Activated CD4-positive, alpha-beta T cell treated with anti-CD3 and anti-CD28 coated beads, Interleukin-2, Interleukin-6, amounts not matched to agents 100 ng/mL and 50 ng/mL, durations not matched to agents 16 hours and 8 hours (primary cell): Measurements from ENCODE around the gene CATSPER1.

Source experiments
- DNase-seq: peaks from one replicate; pipeline ENCODE4 v3.0.0-alpha.2; 2020

The CATSPER1 gene

DNA sequence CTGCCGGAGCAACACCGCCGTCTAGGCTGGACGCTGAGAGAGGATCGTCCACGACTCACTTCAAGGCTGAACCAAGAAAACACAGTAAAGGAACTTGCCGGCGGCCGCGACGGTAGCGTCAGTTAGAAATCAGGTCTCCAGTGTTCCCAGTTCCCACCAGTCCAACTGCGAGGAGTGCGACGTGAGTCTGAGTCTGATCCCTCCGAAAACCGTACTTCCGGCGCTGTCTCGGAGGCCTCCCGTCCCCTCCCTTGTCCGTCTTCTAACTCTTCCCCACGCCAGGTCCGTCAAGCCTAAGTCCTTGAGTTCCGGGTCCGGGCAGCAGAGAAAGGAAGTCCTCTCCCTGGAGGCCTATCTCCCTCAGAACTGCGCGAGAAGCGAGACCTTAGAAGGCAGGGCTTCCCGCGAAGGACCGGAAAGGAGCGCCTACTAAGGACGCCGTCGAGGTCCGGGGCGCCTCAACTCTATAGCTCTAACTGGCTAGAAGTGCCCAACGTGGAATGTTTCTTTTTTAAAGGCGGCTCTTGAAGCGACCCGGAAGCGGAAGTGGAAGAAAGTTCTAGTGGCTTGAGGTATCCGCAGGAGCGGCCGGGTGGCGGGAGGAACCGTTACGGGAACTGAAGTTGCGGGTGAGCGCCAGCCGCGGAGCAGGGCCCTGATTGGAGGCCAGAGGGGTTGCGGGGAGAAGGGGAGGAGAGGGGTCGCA, 24.2 kb downstream of the CATSPER1 start, which contains the start of the genes BANF1 and EIF1AD:
BANF1 (plus strand) TSS at position 562 of the 706 bp plus-strand sequence. CDS start 748 bp downstream, outside the sequence.
EIF1AD (minus strand) TSS at position 216 of the 706 bp plus-strand sequence. CDS start 1,768 bp downstream, outside the sequence.
- DNase-seq = peak; percentile 98

DNA sequence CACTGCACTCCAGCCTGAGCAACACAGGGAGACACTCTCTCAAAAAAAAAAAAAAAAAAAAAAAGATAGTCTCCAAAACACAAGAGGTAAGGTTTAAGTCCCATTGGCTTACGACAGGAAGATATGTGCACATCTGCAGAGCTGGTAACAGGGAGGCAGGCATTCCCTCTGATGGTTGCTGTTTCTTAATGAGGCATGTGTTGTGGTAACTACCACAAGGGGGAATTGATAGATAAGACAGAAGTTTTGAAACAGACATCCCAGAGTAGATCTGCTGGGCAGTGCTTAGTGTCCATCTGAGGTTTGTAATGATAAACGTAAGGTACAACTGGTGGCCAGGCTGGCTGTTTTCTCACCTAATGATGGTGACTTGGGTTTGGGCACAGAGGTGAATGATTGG, 29.0 kb downstream of the CATSPER1 start:
- DNase-seq = no peak

DNA sequence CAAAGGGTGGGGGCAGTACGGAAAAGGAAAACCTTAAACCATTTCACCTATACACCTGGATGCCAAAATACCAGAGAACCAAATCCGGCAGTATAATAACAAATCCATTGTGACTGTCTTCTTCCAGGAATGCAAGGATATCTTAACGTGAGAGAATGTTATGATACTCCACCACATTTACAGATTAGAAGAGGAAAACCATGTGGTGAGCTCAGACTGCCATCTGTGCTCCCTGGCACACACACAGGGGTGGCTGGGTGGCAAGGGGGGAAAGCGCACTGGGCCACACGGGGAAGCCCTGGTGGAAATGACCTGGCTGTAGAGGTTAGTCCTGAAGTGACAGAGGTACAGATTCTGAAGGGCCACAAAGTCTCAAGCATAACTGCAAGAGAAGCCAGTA, 34.2 kb downstream of the CATSPER1 start:
- DNase-seq = no peak

DNA sequence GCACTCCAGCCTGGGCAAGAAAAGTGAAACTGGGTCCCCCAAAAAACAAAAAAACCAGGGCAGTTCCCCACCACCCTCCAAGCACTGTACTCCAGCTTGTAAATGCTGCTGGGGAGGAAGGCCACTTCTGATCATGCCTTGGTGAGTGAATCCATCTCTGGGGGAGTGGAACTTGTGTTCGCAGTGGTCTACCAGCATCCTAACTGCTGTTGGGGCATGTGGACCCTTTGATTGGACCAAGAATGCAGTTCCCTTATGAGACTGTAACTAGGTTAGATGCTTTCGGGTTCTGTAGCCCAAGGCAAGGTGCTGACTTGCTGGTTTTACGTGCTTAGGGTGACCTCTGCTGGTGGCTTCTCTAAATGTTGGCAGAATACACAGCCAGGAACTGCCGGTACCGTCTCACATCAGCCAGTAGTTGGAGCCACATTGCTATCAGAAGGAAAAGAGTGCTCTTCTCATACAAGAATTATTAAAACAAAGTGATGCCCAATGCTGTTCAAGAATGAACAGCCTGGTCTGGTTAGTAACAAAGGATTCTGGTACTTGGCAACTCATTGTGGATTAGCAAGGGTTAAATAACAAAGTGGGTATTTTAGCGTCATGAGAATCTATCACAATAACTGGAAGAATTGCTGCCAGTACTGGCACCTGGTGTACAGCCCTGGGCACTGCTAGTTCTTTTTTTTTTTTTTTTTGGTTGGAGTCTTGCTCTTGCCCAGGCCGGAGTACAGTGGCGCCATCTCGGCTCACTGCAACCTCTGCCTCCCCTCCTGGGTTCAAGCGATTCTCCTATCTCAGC, 37.3 kb downstream of the CATSPER1 start:
- DNase-seq = peak; percentile 96

DNA sequence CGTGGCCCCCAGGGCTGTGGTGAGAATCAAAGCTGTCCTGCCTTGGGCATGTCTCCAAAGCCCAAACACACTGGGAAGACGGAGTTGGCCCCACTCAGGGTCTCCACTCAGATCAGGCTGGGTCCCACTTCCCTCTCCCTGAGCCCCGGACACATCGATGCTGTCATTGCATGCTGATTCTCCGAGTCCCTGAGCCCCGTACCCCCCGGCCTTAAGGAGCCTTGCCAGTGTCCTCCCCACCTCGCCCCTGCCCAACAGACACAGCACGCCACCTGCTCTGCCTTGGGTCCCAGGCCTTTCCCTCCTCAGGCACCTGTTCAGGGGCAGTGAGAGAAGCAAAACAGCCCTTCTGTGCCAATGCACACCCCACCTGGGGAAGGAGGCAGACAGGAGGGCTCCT, 38.9 kb downstream of the CATSPER1 start:
- DNase-seq = no peak

DNA sequence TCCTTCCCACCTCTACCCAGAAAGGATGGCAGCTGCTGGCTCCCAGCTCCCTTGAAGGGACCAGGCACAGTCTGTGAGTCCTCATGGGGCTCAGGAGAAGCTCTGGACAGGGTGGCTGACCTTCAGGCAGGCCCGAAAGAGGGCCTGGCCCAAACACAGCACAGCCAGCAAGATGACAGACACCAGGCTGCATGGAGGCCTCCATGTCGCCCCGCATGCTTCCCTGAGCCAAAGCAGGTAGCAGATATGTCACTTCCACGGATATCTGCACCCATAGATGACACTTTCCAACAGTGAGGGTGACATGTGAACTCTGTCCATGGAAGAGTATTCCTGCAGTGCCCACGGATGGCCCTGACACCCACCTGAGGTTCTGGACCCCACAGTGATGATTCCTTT, 42.7 kb downstream of the CATSPER1 start:
- DNase-seq = no peak

DNA sequence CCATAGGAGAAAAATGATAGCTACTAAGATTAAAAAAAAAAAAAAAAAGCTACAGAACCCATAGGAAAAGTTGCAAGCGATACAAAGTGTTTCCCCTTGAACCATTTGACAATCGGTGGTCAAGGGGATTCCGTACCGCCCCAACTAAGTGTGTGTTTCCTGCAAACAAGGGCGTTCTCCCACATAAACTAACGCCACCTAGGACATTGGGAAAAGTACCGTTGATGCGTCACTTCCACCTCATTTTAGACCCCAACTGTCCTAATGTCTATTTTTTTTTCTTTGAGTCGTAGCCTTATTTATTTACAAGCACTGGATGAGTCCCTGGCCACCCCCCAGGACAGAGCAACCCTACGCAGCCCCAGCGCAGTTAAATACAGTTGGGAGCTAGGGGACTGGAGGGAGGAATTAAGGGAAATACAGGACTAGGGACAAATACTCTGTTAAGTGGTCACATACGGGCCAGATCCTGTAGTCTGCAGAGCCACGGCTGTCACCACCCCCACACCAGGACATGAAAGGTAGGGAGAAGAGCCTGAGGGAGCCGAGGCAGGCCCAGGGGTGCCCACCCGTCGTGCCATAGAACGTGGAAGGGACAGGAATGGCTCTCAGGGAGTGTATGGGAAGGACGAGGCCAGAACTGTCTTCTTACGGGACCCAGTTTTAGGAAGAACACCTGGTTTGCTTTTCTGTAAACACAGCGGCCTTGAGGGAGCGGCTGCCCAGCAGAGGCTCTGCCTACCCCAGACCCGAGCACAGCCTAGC, 43.3 kb downstream of the CATSPER1 start:
- no peak for DNase-seq

DNA sequence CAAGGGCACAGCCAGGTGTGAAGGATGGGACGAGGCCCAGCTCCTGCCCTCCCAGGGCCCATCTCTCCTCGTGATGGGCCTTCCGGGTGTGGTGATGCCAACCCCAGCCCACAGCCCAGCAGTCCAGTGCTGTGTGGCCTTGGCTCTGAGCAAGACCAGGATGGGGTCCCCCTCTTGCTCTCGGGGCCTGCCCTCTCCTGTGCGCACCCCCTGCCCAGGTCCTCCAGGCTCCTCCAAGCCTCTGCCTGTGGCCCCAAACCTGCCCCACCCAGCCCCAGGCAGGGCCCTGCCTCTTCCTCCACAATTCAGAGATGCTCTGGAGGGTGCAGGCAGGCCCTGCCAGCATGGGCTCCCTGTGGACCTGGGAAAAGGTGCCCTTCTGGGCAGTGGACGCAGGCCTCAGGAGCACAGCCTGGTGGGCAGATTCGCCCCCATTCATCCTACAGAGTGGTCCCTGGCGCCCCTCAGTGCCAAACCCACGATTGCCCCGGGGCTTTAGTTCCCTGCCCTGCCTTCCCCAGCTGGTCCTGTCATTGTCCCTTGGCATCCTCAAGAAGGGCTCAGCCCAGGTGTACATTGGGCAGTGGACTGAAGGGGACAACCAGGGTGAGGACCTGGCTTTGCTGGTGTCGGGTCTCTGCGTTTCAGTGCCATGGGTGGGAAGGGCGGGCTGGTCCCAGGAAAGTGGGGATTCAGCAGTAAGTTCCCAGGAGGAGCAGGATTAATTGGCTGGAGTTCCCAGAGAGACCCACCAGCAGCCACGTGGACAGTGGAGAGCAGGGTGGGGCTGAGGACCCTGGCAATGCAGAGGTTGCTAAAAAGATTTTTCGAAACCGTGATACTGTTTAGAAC, 44.1 kb downstream of the CATSPER1 start:
- no peak for DNase-seq

DNA sequence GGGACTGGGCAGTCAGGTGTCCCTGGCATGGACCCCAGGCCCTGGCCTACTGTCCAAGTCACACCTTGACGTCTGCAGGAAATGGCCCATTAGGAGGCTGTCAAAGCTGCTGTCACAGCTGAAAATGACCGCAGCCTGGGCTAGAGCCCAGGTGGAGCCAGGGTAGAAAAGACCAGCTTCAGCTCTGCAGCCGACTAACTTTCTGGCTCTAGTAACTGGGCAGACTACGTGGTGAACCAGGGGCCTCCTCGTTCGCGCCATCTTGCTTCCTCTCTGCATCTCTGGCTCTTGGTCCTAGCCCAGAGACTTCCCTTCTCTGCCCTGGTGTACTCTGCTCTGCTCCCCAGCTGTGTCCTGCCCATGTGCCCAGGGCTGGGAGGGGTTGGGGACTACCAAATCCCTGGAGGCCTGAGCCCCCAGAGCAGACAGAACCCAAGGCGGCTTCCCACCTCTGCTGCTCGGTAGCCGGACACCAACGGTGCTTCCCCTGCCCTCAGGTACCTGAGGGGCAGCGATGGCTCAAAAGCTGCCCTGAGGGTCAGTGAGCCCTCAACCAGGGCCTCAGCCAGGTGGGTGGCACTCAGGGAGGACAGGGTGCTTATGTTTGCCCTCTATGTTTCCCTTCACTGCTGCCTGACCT, 45.1 kb downstream of the CATSPER1 start:
- no peak for DNase-seq

DNA sequence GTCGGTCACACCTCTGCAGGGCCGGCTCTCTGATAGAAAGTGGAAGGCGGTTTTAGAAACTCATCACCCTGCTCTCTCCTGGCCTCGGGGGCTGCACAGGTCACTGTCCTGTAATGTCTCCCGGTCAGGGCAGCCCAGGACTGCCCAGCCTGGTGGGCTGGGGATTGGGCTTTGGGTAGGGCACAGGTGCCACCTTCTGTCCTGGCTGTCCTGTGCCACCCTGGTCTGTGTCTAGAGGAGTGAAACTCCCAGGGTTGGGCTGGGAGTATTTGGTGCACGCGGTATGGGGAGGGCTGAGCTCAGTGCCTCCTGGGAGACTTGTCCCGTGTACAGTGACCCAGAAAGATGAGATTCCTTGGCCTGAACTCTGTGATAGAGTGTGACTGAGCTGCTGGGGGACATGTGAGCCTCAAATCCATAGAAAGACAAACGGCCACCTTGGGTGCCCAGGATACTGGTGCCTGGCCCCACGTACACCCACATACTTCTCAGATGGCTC, 47.0 kb downstream of the CATSPER1 start:
- DNase-seq = no peak

DNA sequence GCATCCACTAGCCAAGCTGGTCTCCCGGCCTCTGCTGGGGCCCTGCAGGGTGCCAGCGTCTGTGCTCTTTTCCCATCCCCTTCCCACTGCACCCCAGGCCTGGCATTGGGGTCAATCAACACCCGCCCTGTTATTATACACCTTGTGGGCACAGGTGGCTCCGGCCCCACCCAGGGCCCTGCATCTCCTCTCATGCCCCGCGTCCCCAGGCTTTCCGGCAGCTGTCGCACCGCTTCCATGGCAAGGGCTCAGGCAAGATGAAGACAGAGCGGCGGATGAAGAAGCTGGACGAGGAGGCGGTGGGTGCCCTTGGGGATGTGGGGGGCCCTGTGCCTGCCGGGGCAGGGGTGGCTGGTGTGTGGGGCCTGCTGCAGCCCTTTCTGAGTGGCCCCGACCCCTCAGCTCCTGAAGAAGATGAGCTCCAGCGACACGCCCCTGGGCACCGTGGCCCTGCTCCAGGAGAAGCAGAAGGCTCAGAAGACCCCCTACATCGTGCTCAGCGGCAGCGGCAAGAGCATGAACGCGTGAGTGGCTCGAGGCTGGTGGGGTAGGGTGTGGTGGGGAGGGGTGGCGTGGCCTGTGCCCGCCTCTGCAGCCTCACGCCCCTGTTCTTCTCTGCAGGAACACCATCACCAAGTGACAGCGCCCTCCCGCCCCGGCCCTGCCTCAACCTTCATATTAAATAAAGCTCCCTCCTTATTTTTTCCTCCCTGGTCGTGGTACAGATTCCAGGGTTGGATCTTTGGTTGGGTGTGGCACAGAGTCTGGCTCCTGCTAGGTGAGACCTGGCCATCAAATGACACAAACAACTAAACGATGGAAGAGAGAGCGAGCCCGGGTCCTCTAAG, 47.7 kb downstream of the CATSPER1 start:
- DNase-seq = no peak

DNA sequence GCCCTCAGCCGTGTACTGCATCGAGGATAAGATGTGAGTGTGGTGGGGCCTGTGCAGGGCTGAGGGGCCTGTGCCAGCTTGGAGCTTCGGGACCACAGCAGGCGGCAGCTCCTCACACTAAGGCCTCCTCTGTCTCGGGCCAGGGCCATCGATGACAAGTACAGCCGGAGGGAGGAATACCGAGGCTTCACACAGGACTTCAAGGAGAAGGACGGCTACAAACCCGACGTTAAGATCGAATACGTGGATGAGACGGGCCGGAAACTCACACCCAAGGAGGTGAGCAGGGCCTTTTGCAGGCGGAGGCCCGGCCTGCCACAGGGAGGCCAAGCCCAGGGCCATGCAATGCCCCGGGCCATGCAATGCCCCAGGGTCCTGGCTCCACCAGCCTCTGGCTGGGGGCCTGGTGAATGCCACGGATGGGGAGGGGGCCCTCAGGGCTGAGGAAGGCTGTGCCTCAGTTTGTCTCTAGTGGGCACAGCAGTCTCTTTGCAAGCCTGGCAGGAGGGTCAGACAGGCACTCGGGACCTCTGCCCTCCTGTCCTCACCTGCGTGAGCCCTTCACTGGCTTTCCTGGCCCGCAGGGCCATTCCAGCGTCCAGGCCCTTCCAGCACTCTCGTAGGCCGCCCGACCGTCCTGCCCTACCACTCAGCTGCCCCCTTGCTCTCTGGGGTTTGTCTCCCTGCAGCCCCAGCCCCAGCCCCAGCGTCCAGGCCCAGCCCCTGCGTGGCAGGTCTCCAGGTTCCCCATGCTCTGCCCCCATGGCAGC, 48.5 kb downstream of the CATSPER1 start:
- DNase-seq = no peak

DNA sequence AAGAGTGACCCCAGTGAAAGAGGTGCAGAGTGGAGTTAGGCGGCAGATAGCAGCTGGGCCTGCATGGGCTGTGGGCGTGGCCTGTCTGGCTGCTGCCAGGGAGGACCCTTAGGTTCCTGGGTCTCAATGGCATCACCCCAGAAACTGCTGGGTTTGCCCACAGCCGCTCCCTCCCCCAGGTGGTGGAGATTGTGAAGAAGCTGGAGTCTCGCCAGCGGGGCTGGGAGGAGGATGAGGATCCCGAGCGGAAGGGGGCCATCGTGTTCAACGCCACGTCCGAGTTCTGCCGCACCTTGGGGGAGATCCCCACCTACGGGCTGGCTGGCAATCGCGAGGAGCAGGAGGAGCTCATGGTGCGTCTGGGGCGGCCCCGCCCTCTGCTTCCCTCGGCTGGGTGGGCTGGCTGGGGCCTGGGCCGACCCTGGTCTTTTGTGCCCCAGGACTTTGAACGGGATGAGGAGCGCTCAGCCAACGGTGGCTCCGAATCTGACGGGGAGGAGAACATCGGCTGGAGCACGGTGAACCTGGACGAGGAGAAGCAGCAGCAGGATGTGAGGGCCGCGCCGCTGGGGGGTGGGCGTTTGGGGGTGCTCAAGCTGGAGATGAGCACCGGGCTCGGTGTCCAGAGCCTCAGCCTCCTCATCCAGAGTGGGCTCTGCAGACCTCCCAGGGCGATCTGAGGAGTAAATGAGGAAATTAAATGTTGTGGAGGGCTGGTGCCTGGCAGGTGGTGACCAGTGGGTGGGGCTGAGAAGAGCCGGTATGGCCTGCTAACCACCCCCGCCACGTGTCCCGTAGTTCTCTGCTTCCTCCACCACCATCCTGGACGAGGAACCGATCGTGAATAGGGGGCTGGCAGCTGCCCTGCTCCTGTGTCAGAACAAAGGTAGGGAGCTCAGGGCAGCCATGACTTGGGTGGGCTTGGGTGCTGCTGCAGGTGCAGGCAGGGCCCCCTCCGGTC, 49.8 kb downstream of the CATSPER1 start:
- no peak for DNase-seq

DNA sequence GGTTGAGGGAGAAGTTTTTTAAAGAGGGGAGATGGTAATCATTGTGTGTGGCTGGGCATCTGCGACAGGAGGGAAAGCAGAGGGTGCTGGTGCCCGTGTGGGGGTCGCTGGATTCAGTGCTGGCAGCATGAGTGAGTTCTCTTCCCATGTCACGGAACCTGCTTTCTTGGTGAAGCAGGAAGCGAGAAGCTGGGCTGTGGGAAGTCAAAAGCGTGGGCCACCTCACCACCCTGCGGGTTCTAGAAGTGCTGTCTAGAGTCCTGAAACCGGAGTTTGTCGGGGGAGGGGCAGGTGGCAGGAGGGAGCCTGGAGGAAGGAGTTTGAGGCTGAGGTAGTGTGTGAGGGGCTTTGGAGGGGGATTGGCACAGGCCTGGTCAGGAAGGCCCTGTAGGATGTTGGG, 50.5 kb downstream of the CATSPER1 start:
- DNase-seq = no peak

DNA sequence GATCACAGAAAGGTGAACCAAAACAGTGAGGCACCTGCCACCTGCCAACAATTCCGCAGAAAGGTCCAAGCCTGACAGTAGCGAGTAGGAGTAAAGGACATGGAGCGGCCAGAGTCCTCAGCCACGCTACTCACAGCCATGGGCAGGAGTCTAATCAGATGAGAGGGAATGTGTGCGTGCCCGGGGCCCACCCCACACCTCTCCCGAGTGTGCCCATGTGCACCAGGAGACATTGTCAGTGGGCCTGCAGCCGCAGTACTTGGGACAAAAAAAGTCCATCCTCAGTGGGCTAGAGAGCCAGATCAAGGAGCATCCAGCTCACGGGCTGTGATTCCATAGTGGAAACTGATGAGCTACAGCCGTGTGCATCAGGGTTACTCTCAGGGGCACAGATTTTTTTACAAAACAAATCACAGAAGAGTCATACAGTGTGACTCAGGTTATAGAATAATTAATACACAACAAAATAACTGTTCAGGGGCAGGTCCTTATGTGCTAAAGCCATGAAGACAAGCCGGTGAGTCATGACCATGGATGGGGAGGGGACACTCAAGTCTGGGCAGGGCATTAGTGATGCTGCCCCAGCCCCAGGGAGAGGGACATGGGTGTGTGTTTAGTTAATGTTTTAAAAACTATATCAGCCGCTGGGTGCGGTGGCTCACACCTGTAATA, 52.7 kb downstream of the CATSPER1 start:
- DNase-seq = no peak

DNA sequence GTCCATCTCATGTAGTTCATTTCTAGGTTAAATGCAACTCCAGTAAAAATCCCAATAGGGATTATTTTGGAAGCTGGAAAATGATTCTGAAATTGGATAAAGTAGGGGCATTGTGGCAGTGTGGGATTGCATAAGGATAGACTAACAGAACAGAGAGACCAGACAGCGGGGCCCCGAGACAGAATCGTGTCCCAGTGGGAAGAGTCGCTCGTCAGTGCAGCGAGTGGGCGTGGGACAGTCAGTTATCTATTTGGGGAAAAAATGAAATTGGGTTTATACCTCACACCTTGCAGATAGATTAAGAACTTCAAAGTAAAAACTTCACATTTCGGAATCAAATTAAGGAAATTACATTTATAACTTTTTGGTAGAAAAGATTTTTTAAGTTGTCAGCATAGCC, 54.2 kb downstream of the CATSPER1 start:
- no peak for DNase-seq

DNA sequence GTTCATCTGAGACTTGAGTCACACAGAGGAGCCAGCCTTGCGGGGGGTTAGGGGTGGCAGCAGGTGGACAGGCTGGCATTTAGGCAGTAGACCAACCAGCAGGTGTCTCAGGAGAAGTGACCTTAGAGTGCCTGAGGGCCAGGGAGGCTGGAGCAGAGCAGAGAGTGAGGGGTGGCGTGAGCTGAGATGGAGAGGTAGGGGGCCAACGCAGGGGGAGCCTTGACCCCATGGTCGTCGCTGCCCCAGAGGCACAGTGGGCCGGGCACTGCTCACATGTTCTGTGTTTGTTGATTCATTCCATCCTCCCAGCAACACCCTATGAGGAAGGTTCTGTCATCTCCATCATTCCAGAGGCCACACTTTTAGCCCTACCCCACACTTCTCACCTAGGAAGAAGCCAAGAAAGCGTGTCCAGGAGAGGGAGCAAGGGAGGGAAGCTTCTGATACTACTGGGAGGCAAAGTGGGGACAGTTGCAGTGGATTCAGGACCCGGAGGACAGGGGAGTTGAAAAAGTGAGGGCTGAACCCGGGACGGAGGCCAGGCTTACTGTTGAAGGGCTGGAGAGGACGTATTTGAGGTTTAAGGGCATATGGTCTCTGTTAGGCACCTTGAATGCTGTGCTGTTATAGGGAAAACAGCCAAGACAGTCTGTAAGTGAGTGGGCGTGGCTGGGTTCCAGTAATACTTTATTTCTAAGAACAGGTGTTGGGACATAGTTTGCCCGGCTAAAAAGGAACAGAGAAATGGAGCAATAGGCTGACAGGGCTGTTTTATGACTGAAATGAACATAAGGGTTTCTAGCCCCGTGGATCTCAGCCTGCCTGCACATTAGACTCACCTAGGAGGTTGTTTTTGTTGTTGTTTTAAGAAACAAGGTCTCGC, 57.4 kb downstream of the CATSPER1 start:
- no peak for DNase-seq
